IMR-90 (cell line): Measurements from ENCODE around the gene UBA3. TPM values are rescaled to one million over a fixed set of nuclear protein-coding genes. Genes with fewer than 3 reads are reported as not detected.
A peak's percentile ranks its signal among the peaks of the same experiment; 100 is the strongest.

Source experiments
- ATAC-seq: fragments of 200-7000 bp; cut with Tn5 transposase; 2 replicates; pipeline ENCODE4 v1.9.1; 2020; ENCODE audit warnings: low read depth, mild to moderate bottlenecking, moderate library complexity
- BruUV-seq: library from RNA; stranded (reverse); fragments of 400-500 nt; replicated peaks from 2 replicates; lab custom pipeline; 2021; lab: Mats Ljungman, UMichigan
- CTCF ChIA-PET: fragments of 300-600 bp; formaldehyde crosslinking; extraction: SDS; loops from one replicate; lab custom pipeline; 2021; ENCODE audit warnings: antibody characterized with exemption; lab: Yijun Ruan, JAX
- POLR2A ChIA-PET: fragments of 300-600 bp; sonication (Branson Sonifier 250); formaldehyde crosslinking; loops from one replicate; lab custom pipeline; 2022; ENCODE audit warnings: antibody characterized with exemption; ENCODE audit not compliant: unreplicated experiment; lab: Charles Lee
- DNase-seq: peaks from one replicate; pipeline ENCODE4 v3.0.0; 2013
- H2AFZ ChIP-seq: replicated peaks from 2 replicates; pipeline ENCODE3; 2013; ENCODE audit warnings: low read length, mild to moderate bottlenecking; ENCODE audit not compliant: poor library complexity
- H2AK5ac ChIP-seq: 2 replicates; pipeline ENCODE4 v1.6.1; 2013; ENCODE audit warnings: low read depth, low read length, inconsistent platforms
- H2AK9ac ChIP-seq: replicated peaks from 2 replicates; pipeline ENCODE3; 2013; ENCODE audit warnings: mild to moderate bottlenecking, low read depth, low read length, moderate library complexity; ENCODE audit not compliant: poor library complexity
- H2BK120ac ChIP-seq: 2 replicates; pipeline ENCODE4 v1.6.1; 2013; ENCODE audit warnings: low read depth, low read length, inconsistent platforms
- H2BK15ac ChIP-seq: 3 replicates; pipeline ENCODE4 v1.6.1; 2013; ENCODE audit warnings: low read depth, low read length, inconsistent platforms
- H2BK20ac ChIP-seq: 2 replicates; pipeline ENCODE4 v1.6.1; 2013; ENCODE audit warnings: low read depth, mild to moderate bottlenecking, inconsistent platforms, low read length, moderate library complexity
- H2BK5ac ChIP-seq: 2 replicates; pipeline ENCODE4 v1.6.1; 2013; ENCODE audit warnings: mild to moderate bottlenecking, low read depth, low read length, inconsistent platforms; ENCODE audit not compliant: poor library complexity, severe bottlenecking
- H3K14ac ChIP-seq: replicated peaks from 2 replicates; pipeline ENCODE4 v1.6.1; 2013; ENCODE audit warnings: low read depth, low read length, inconsistent platforms
- H3K18ac ChIP-seq: 2 replicates; pipeline ENCODE4 v1.6.1; 2013; ENCODE audit warnings: low read depth, low read length, control low read depth
- H3K23ac ChIP-seq: 2 replicates; pipeline ENCODE4 v1.6.1; 2013; ENCODE audit warnings: low read depth, low read length, inconsistent platforms
- H3K27ac ChIP-seq: 2 replicates; pipeline ENCODE4 v1.5.1; 2013; ENCODE audit warnings: mild to moderate bottlenecking, control low read depth, low read length; ENCODE audit not compliant: insufficient read depth
- H3K27me3 ChIP-seq: 2 replicates; pipeline ENCODE4 v1.6.1; 2013; ENCODE audit warnings: low read length; ENCODE audit not compliant: control insufficient read depth, insufficient read depth
- H3K36me3 ChIP-seq: 2 replicates; pipeline ENCODE4 v1.6.1; 2013; ENCODE audit warnings: low read length, mixed read lengths; ENCODE audit not compliant: control insufficient read depth, insufficient read depth
- H3K4ac ChIP-seq: 2 replicates; pipeline ENCODE4 v1.6.1; 2013; ENCODE audit warnings: low read depth, low read length, inconsistent platforms
- H3K4me1 ChIP-seq: 2 replicates; pipeline ENCODE4 v1.6.1; 2013; ENCODE audit warnings: low read length, mixed read lengths; ENCODE audit not compliant: control insufficient read depth, insufficient read depth
- H3K4me2 ChIP-seq: 2 replicates; pipeline ENCODE4 v1.6.1; 2013; ENCODE audit warnings: low read depth, mild to moderate bottlenecking, control low read depth, low read length, moderate library complexity
- H3K4me3 ChIP-seq: 2 replicates; pipeline ENCODE4 v1.5.1; 2013; ENCODE audit warnings: low read depth, mild to moderate bottlenecking, control low read depth, low read length, moderate library complexity; ENCODE audit not compliant: insufficient read depth
- H3K56ac ChIP-seq: 2 replicates; pipeline ENCODE4 v1.6.1; 2013; ENCODE audit warnings: low read length, inconsistent platforms; ENCODE audit not compliant: insufficient read depth; ENCODE audit errors: extremely low read depth
- H3K79me1 ChIP-seq, 2 experiments: 2 replicates each; pipeline ENCODE4 v1.6.1; 2013; ENCODE audit warnings: low read length in 2 of 2, inconsistent platforms in 1 of 2, low read depth in 1 of 2
- H3K9ac ChIP-seq: 2 replicates; pipeline ENCODE4 v1.6.1; 2013; ENCODE audit warnings: low read depth, low read length, control low read depth
- H3K9me1 ChIP-seq: 2 replicates; pipeline ENCODE4 v1.6.1; 2013; ENCODE audit warnings: low read length, inconsistent platforms; ENCODE audit not compliant: insufficient read depth
- H3K9me3 ChIP-seq: 2 replicates; pipeline ENCODE4 v1.6.1; 2013; ENCODE audit warnings: low read length; ENCODE audit not compliant: control insufficient read depth, insufficient read depth
- H4K20me1 ChIP-seq: 2 replicates; pipeline ENCODE4 v1.6.1; 2013; ENCODE audit warnings: low read length, inconsistent platforms; ENCODE audit not compliant: insufficient read depth
- H4K5ac ChIP-seq: 2 replicates; pipeline ENCODE4 v1.6.1; 2013; ENCODE audit warnings: mild to moderate bottlenecking, low read depth, low read length, control low read depth
- H4K8ac ChIP-seq, 2 experiments: 2 replicates each; pipeline ENCODE4 v1.6.1; 2013; ENCODE audit warnings: low read depth in 2 of 2, low read length in 2 of 2, control low read depth in 1 of 2, inconsistent platforms in 1 of 2
- H4K91ac ChIP-seq: 2 replicates; pipeline ENCODE4 v1.6.1; 2013; ENCODE audit warnings: low read depth, low read length, inconsistent platforms; ENCODE audit not compliant: insufficient read depth
- CEBPB ChIP-seq: IDR thresholded peaks from 2 replicates; pipeline ENCODE4 v1.6.1; 2012; ENCODE audit warnings: low read depth, low read length, improper control_type of control experiment
- CHD1 ChIP-seq: IDR thresholded peaks from 2 replicates; pipeline ENCODE4 v1.6.1; 2012; ENCODE audit warnings: low read depth, low read length, improper control_type of control experiment
- ELK1 ChIP-seq: fragments of 150-350 bp; IDR thresholded peaks from 2 replicates; pipeline ENCODE4 v1.6.1; 2016; ENCODE audit warnings: low read depth, mild to moderate bottlenecking, low read length, moderate library complexity, borderline replicate concordance
- MAZ ChIP-seq: IDR thresholded peaks from 2 replicates; pipeline ENCODE4 v1.6.1; 2012; ENCODE audit warnings: low read depth, mild to moderate bottlenecking, low read length, improper control_type of control experiment, moderate library complexity, borderline replicate concordance
- POLR2A ChIP-seq: IDR thresholded peaks from 2 replicates; pipeline ENCODE4 v1.6.1; 2012; ENCODE audit warnings: mild to moderate bottlenecking, low read depth, low read length
- USF2 ChIP-seq: fragments of 150-350 bp; IDR thresholded peaks from 2 replicates; pipeline ENCODE4 v1.6.1; 2017; ENCODE audit warnings: mild to moderate bottlenecking, antibody characterized with exemption, low read length, low read depth
- WGBS, 2 experiments: methylation state at CpG; one replicate each; pipeline versions ENCODE4 v1.1.5 to v1.1.7; 2013; ENCODE audit warnings: missing lambda C conversion rate in 2 of 2; ENCODE audit not compliant: insufficient read length in 1 of 2; ENCODE audit errors: extremely low coverage in 2 of 2; 5-methylcytosine and 5-hydroxymethylcytosine counted together
- dilution Hi-C: fragments of 300-500 bp; cut with HindIII; formaldehyde crosslinking; loops from one replicate; pipeline ENCODE4 v1.14.3; 2018; ENCODE audit warnings: low sequenced_read_pairs; ENCODE audit not compliant: unreplicated experiment
- in situ Hi-C: fragments of 300-500 bp; cut with MboI; formaldehyde crosslinking; loops from 3 replicates; pipeline ENCODE4 v1.14.3; 2019; ENCODE audit warnings: low sequenced_read_pairs, inconsistent platforms, mixed read lengths
- intact Hi-C: fragments of 100-400 bp; cut with micrococcal nuclease; formaldehyde crosslinking; loops from 2 replicates; pipeline ENCODE4 v1.10.0; 2022
- polyA plus RNA-seq, 3 experiments: library from polyadenylated mRNA; depleted of rRNA; stranded (reverse); fragments of >200 nt; gene quantifications; 2 replicates each; pipeline ENCODE4 v1.2.3, GENCODE V29; 2012; ENCODE audit warnings: low replicate concordance in 1 of 3
- total RNA-seq: library from RNA; depleted of rRNA; stranded (reverse); fragments of >200 nt; gene quantifications from 2 replicates; pipeline ENCODE4 v1.2.3, GENCODE V29; 2012

UBA3 gene
- total and polyA plus RNA-seq, 2 of the 4 experiments (the other 2 are of a cell fraction) = 51.8 to 64.3 TPM

GRCh38 chr3:69033470-69033869 lies 46.7 kb downstream of the UBA3 start:
- Histone ChIP-seq H2AK9ac (no peak overlapping the region), H2AK5ac (no peak overlapping the region), H3K27me3 (no peaks in the 10 kb centered on the region), H3K4me2 (no peak overlapping the region), H3K4ac (no peak overlapping the region), H3K18ac (no peak overlapping the region), H2BK20ac (no peak overlapping the region), H3K27ac (no peak overlapping the region), H3K9me3 (no peaks in the 10 kb centered on the region), H4K5ac (no peak overlapping the region), H3K36me3 (peaks cover 34% of the 10 kb centered on the region), H2BK15ac (no peak overlapping the region), H2BK120ac (no peak overlapping the region), H4K91ac (no peak overlapping the region), H3K9ac (no peak overlapping the region), H3K23ac (no peak overlapping the region), H3K56ac (no peak overlapping the region), H3K14ac (no peak overlapping the region), H3K4me3 (no peak overlapping the region), H3K79me1 (peaks cover 6 to 10% of the 10 kb centered on the region in 2 experiments), H2AFZ (no peak overlapping the region), H3K4me1 (no peaks in the 10 kb centered on the region), H4K8ac (no peak overlapping the region), H4K20me1 (no peaks in the 10 kb centered on the region; the same call in 1 of the 2 replicates), H3K9me1 (no peaks in the 10 kb centered on the region), H2BK5ac (no peak overlapping the region)
- ChIA-PET POLR2A (no interaction called here), CTCF (no interaction called here)
- intact Hi-C loops (loop anchor here (5.0 kb wide), 1 partner anchor 44 kb away; no protein-coding TSS in a partner anchor), dilution Hi-C loops (no loop called here), in situ Hi-C loops (no loop called here)
- no peak for TF ChIP-seq USF2
- TF ChIP-seq CEBPB = no peak
- no peak for TF ChIP-seq ELK1
- no peak for TF ChIP-seq MAZ
- TF ChIP-seq CHD1 = no peak
- TF ChIP-seq POLR2A = no peak
- ATAC-seq (no peak), DNase-seq (peak; percentile 73)
- WGBS, 2 experiments = no CpG with 5 or more reads among the region's 7 CpGs
- BruUV-seq = no TSS peak
